Measurements from ENCODE around the gene KCNV2.

- TF ChIP-seq EZH2 (IDR thresholded peaks at IDR 0.05; ENCODE audit: insufficient read depth, low read length) (no peak), CTCF (IDR thresholded peaks at IDR 0.05; ENCODE audit: insufficient read depth, low read depth, low read length) (no peak)
These were observed 25.7 kb upstream of the KCNV2 start for GRCh38 chr9:2691626-2692025.
